Right renal cortex interstitium (tissue), 3 donors: ENCODE measurements around the gene PAOX. TPM values are rescaled to one million over a fixed set of nuclear protein-coding genes. Genes with fewer than 3 reads are reported as not detected.

Source experiments
- DNase-seq, 3 donors: peaks; one replicate each; pipeline ENCODE4 v3.0.0-alpha.2; 2013; ENCODE audit warnings: low read depth in 3 of 3, low spot score in 2 of 3
- polyA plus RNA-seq, 3 donors: library from polyadenylated mRNA; unstranded; fragments of 120-200 nt; gene quantifications; one replicate each; pipeline ENCODE4 v1.2.1, GENCODE V29; 2013; ENCODE audit not compliant: insufficient read length in 3 of 3

PAOX gene
- 1 to 10 TPM; 3.8 to 6.2 (median 4.2) TPM for polyA plus RNA-seq

GRCh38 chr10:133379152-133379800 is at the start of gene PAOX:
PAOX (plus strand) TSS chr10:133379262; CDS start chr10:133379317, 55 bp downstream.
- no peak for DNase-seq

GRCh38 chr10:133329491-133330202 is 49.4 kb upstream of the PAOX start:
- peak in 2 of 3 donors; percentile 69 to 70 for DNase-seq

- no peak for DNase-seq
Measured at GRCh38 chr10:133332936-133333699, 45.9 kb upstream of the PAOX start.

- DNase-seq, result no peak
Measured at GRCh38 chr10:133334503-133335245, 44.4 kb upstream of the PAOX start.

- no peak for DNase-seq
Measured at GRCh38 chr10:133335246-133336117, 43.6 kb upstream of the PAOX start.

- no peak for DNase-seq
Measured at GRCh38 chr10:133336118-133336576, 42.9 kb upstream of the PAOX start.

- DNase-seq, result no peak
Measured at GRCh38 chr10:133336577-133337369, 42.3 kb upstream of the PAOX start, which contains the start of gene CALY. CALY (minus strand) TSS chr10:133336896; CDS start chr10:133328989, 7,907 bp downstream.

- no peak for DNase-seq
Measured at GRCh38 chr10:133337370-133337725, 41.7 kb upstream of the PAOX start.

GRCh38 chr10:133338080-133339071 is 40.7 kb upstream of the PAOX start:
- no peak for DNase-seq

- DNase-seq, result no peak
Measured at GRCh38 chr10:133339708-133340380, 39.2 kb upstream of the PAOX start.

- no peak for DNase-seq
Measured at GRCh38 chr10:133341983-133342382, 37.1 kb upstream of the PAOX start.

- no peak for DNase-seq
Measured at GRCh38 chr10:133342942-133343341, 36.1 kb upstream of the PAOX start.

- no peak for DNase-seq
Measured at GRCh38 chr10:133343558-133343957, 35.5 kb upstream of the PAOX start.

GRCh38 chr10:133344236-133344635 is 34.8 kb upstream of the PAOX start:
- no peak for DNase-seq

- no peak for DNase-seq
Measured at GRCh38 chr10:133346413-133346812, 32.6 kb upstream of the PAOX start.

- DNase-seq, result no peak
Measured at GRCh38 chr10:133347710-133348517, 31.1 kb upstream of the PAOX start.
